ENCODE measurements around the gene TMEM221. TPM values are rescaled to one million over a fixed set of nuclear protein-coding genes. Genes with fewer than 3 reads are reported as not detected.

TMEM221 gene
- total and polyA plus RNA-seq, 10 of the 15 experiments (the other 5 are each of a cell fraction or from before 2014, with no cell fraction given), result 0.04 to 0.24 TPM; not detected in 8

DNA sequence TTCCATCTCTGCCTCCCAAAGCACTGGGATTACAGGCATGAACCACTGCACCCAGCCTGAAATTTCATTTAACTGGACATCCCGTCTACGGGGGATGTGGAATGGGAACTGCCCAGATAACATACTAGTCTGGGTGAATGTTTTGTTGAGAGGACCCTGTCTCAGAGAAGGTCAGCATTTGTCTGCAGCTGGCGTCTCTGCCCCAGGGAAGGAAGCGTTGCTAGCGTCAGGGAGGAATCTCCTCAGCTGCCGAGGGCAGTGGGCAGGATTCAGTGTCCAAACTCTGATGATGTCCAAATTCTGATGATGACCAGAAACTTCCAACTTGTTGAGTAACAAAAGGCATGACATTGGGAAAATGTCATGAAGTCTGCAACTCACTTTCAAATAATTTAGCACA is 9.1 kb upstream of the TMEM221 start (continued):
- no peak for TF ChIP-seq RB1 (IDR thresholded peaks at IDR 0.05; ENCODE audit: borderline replicate concordance)
- TF ChIP-seq, protein P1, sequence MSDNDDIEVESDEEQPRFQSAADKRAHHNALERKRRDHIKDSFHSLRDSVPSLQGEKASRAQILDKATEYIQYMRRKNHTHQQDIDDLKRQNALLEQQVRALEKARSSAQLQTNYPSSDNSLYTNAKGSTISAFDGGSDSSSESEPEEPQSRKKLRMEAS (IDR thresholded peaks at IDR 0.05; ENCODE audit: low read depth, low read length), result no peak
- TF ChIP-seq KLF5 (IDR thresholded peaks at IDR 0.05; ENCODE audit: partially characterized antibody), result no peak
- TF ChIP-seq, protein P2, sequence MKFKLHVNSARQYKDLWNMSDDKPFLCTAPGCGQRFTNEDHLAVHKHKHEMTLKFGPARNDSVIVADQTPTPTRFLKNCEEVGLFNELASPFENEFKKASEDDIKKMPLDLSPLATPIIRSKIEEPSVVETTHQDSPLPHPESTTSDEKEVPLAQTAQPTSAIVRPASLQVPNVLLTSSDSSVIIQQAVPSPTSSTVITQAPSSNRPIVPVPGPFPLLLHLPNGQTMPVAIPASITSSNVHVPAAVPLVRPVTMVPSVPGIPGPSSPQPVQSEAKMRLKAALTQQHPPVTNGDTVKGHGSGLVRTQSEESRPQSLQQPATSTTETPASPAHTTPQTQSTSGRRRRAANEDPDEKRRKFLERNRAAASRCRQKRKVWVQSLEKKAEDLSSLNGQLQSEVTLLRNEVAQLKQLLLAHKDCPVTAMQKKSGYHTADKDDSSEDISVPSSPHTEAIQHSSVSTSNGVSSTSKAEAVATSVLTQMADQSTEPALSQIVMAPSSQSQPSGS (IDR thresholded peaks at IDR 0.05; ENCODE audit: low read length), result no peak
- TF ChIP-seq, protein P3, sequence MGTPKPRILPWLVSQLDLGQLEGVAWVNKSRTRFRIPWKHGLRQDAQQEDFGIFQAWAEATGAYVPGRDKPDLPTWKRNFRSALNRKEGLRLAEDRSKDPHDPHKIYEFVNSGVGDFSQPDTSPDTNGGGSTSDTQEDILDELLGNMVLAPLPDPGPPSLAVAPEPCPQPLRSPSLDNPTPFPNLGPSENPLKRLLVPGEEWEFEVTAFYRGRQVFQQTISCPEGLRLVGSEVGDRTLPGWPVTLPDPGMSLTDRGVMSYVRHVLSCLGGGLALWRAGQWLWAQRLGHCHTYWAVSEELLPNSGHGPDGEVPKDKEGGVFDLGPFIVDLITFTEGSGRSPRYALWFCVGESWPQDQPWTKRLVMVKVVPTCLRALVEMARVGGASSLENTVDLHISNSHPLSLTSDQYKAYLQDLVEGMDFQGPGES (IDR thresholded peaks at IDR 0.05), result no peak
- no peak for TF ChIP-seq NFYB (IDR thresholded peaks at IDR 0.05; ENCODE audit: insufficient read depth, low read depth, low read length)
- no peak for TF ChIP-seq ZNF207 (IDR thresholded peaks at IDR 0.05; ENCODE audit: borderline replicate concordance)

DNA sequence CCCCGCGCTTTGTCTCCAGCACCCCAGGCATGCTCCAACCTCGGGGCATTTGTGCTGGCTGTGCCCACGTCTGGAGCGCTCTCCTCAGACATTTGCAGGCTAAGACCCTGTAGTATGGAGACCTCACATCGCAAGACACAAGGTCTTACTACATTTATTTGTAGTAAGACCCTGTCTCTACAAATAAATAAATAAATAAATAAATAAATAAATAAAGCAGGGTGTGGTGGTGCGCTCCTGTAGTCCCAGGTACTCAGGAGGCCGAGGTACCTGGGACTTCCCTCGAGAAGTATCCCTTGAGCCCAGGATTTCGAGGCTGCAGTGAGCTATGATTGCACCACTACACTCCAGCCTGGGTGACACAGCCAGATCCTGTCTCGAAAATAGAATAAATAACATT is 7.7 kb upstream of the TMEM221 start:
- ATAC-seq, result no peak
- BruUV-seq (replicated peaks), result no TSS peak
- Histone ChIP-seq H3K27ac (ENCODE audit: control insufficient read depth, insufficient read depth) (no peak overlapping the region), H3K4me1 (ENCODE audit: control insufficient read depth, insufficient read depth, low read length) (no peaks in the 10 kb centered on the region), H3K9me3 (replicated peaks; ENCODE audit: control insufficient read depth, insufficient read depth, low read length) (no peaks in the 10 kb centered on the region), H3K27me3 (replicated peaks in 1 of 2; ENCODE audit: control insufficient read depth in 2 of 2, insufficient read depth in 2 of 2, low read length in 1 of 2) (peaks cover 3 to 7% of the 10 kb centered on the region in 2 experiments; a peak in 2 of 4 replicates), H3K79me2 (ENCODE audit: control insufficient read depth, insufficient read depth, low read length) (no peaks in the 10 kb centered on the region), H4K20me1 (ENCODE audit: control insufficient read depth, insufficient read depth) (no peaks in the 10 kb centered on the region; the same call in 1 of the 2 replicates), H2AFZ (ENCODE audit: control insufficient read depth, low read depth, low read length) (no peak overlapping the region), H3K4me3 (no peak overlapping the region), H3K36me3 (ENCODE audit: control insufficient read depth in 2 of 2, insufficient read depth in 2 of 2, low read length in 1 of 2) (no peaks in the 10 kb centered on the region), H3K4me2 (ENCODE audit: control insufficient read depth, insufficient read depth) (no peak overlapping the region), H3K9ac (ENCODE audit: control insufficient read depth, insufficient read depth, low read length) (no peak overlapping the region)
- ChIA-PET RAD21 (ENCODE audit: unreplicated experiment) (no interaction called here), SMC1A (ENCODE audit: uncharacterized antibody, unreplicated experiment) (no interaction called here), CTCF (no interaction called here), POLR2A (no interaction called here)
- no peak for DNase-seq (ENCODE audit: low read depth, low spot score)
- intact Hi-C loops (cut with micrococcal nuclease; ENCODE audit: unreplicated experiment) (no loop called here), in situ Hi-C loops (cut with MboI) (no loop called here)
- no peak for FAIRE-seq
- WGBS (ENCODE audit: insufficient coverage, insufficient replicate concordance, low lambda C conversion rate, missing lambda C conversion rate), result 55% methylated on average over 11 of the region's 11 CpGs
- TF ChIP-seq, protein P4, sequence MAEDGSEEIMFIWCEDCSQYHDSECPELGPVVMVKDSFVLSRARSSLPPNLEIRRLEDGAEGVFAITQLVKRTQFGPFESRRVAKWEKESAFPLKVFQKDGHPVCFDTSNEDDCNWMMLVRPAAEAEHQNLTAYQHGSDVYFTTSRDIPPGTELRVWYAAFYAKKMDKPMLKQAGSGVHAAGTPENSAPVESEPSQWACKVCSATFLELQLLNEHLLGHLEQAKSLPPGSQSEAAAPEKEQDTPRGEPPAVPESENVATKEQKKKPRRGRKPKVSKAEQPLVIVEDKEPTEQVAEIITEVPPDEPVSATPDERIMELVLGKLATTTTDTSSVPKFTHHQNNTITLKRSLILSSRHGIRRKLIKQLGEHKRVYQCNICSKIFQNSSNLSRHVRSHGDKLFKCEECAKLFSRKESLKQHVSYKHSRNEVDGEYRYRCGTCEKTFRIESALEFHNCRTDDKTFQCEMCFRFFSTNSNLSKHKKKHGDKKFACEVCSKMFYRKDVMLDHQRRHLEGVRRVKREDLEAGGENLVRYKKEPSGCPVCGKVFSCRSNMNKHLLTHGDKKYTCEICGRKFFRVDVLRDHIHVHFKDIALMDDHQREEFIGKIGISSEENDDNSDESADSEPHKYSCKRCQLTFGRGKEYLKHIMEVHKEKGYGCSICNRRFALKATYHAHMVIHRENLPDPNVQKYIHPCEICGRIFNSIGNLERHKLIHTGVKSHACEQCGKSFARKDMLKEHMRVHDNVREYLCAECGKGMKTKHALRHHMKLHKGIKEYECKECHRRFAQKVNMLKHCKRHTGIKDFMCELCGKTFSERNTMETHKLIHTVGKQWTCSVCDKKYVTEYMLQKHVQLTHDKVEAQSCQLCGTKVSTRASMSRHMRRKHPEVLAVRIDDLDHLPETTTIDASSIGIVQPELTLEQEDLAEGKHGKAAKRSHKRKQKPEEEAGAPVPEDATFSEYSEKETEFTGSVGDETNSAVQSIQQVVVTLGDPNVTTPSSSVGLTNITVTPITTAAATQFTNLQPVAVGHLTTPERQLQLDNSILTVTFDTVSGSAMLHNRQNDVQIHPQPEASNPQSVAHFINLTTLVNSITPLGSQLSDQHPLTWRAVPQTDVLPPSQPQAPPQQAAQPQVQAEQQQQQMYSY (CRISPR knock-in tag; IDR thresholded peaks at IDR 0.05), result no peak
- TF ChIP-seq DPF2 (IDR thresholded peaks at IDR 0.05), result no peak
- no peak for TF ChIP-seq LARP7 (IDR thresholded peaks at IDR 0.05)
- TF ChIP-seq HDAC6 (IDR thresholded peaks at IDR 0.05; ENCODE audit: unreplicated experiment), result no peak
- TF ChIP-seq, protein P2 (IDR thresholded peaks at IDR 0.05; ENCODE audit: low read length), result no peak
- TF ChIP-seq, protein P5, sequence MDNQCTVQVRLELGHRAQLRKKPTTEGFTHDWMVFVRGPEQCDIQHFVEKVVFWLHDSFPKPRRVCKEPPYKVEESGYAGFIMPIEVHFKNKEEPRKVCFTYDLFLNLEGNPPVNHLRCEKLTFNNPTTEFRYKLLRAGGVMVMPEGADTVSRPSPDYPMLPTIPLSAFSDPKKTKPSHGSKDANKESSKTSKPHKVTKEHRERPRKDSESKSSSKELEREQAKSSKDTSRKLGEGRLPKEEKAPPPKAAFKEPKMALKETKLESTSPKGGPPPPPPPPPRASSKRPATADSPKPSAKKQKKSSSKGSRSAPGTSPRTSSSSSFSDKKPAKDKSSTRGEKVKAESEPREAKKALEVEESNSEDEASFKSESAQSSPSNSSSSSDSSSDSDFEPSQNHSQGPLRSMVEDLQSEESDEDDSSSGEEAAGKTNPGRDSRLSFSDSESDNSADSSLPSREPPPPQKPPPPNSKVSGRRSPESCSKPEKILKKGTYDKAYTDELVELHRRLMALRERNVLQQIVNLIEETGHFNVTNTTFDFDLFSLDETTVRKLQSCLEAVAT (IDR thresholded peaks at IDR 0.05), result no peak
- TF ChIP-seq SREBF1 (IDR thresholded peaks at IDR 0.05; ENCODE audit: low read length), result no peak
- TF ChIP-seq TAF1 (IDR thresholded peaks at IDR 0.05; ENCODE audit: borderline replicate concordance, low read depth, low read length), result no peak
